HL-60 (cell line): ENCODE measurements around the gene ATP1A4.

Source experiments
- DNase-seq, 2 experiments: peaks; one replicate each; pipeline ENCODE4 v3.0.0-alpha.2; 2010 to 2020; ENCODE audit warnings: low read depth in 1 of 2, low spot score in 1 of 2
- H3K27ac ChIP-seq: fragments of 250-450 bp; sonication (Bioruptor Pico); replicated peaks from 2 replicates; pipeline ENCODE4 v1.5.1; 2020; ENCODE audit warnings: mild to moderate bottlenecking, moderate library complexity
- H3K27me3 ChIP-seq: fragments of 250-450 bp; sonication (Bioruptor Pico); 2 replicates; pipeline ENCODE4 v1.5.1; 2021; ENCODE audit warnings: mild to moderate bottlenecking, moderate library complexity; ENCODE audit not compliant: insufficient read depth, poor library complexity, severe bottlenecking
- H3K4me3 ChIP-seq: replicated peaks from 2 replicates; pipeline ENCODE4 v1.5.1; 2011; ENCODE audit warnings: mild to moderate bottlenecking, control low read depth, low read length; ENCODE audit not compliant: insufficient read depth
- GABPA ChIP-seq: IDR thresholded peaks from 2 replicates; pipeline ENCODE4 v1.6.1; 2012; ENCODE audit warnings: low read depth
- POLR2AphosphoS5 ChIP-seq: IDR thresholded peaks from 2 replicates; pipeline ENCODE4 v1.6.1; 2012; ENCODE audit warnings: low read depth
- REST ChIP-seq: IDR thresholded peaks from 2 replicates; pipeline ENCODE4 v1.6.1; 2012; ENCODE audit warnings: low read depth; ENCODE audit not compliant: insufficient replicate concordance
- SPI1 ChIP-seq: IDR thresholded peaks from 2 replicates; pipeline ENCODE4 v1.6.1; 2012; ENCODE audit warnings: low read depth, mild to moderate bottlenecking, borderline replicate concordance
- TF ChIP-seq, protein P1 (sequence below): IDR thresholded peaks from one replicate; pipeline ENCODE4 v1.5.1; 2011; ENCODE audit warnings: low read length, control low read depth, inconsistent platforms; ENCODE audit not compliant: insufficient read depth

The ATP1A4 gene

GRCh38 chr1:160157174-160157573 lies 5.8 kb downstream of the ATP1A4 start:
- DNase-seq = no peak
- Histone ChIP-seq H3K27ac (no peak overlapping the region), H3K4me3 (no peak overlapping the region), H3K27me3 (no peaks in the 10 kb centered on the region)
- TF ChIP-seq, protein P1, sequence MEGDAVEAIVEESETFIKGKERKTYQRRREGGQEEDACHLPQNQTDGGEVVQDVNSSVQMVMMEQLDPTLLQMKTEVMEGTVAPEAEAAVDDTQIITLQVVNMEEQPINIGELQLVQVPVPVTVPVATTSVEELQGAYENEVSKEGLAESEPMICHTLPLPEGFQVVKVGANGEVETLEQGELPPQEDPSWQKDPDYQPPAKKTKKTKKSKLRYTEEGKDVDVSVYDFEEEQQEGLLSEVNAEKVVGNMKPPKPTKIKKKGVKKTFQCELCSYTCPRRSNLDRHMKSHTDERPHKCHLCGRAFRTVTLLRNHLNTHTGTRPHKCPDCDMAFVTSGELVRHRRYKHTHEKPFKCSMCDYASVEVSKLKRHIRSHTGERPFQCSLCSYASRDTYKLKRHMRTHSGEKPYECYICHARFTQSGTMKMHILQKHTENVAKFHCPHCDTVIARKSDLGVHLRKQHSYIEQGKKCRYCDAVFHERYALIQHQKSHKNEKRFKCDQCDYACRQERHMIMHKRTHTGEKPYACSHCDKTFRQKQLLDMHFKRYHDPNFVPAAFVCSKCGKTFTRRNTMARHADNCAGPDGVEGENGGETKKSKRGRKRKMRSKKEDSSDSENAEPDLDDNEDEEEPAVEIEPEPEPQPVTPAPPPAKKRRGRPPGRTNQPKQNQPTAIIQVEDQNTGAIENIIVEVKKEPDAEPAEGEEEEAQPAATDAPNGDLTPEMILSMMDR = no peak
- TF ChIP-seq SPI1 = no peak
- no peak for TF ChIP-seq POLR2AphosphoS5
- TF ChIP-seq GABPA = no peak
- no peak for TF ChIP-seq REST

- Histone ChIP-seq H3K4me3 (no peak overlapping the region), H3K27ac (no peak overlapping the region), H3K27me3 (no peaks in the 10 kb centered on the region)
- TF ChIP-seq REST (no peak), POLR2AphosphoS5 (no peak), GABPA (no peak), SPI1 (no peak)
- TF ChIP-seq, protein P1 = no peak
- DNase-seq = no peak
Observed at GRCh38 chr1:160158031-160158430, 6.6 kb downstream of the ATP1A4 start.

DNA sequence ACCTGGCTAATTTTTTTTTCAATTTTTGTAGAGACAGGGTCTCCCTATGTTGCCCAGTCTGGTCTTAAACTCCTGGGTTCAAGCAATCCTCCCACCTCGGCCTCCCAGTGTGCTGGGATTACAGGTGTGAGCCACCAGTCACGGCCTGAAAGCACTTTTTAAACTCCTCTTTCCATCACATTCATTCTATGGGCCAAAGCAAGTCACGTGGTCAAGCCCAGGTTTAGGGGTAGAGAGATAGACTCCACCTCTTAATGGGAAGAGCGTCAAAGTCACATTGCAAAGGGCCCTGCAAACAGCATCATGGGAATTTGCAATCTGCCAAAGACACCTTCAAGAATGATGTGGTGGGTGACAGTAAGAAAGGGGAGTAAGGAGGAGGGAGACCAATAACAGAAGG lies 7.1 kb downstream of the ATP1A4 start:
- Histone ChIP-seq H3K4me3 (no peak overlapping the region), H3K27ac (no peak overlapping the region), H3K27me3 (no peaks in the 10 kb centered on the region)
- DNase-seq = no peak
- no peak for TF ChIP-seq GABPA
- TF ChIP-seq, protein P1 = no peak
- no peak for TF ChIP-seq SPI1
- TF ChIP-seq REST = no peak
- no peak for TF ChIP-seq POLR2AphosphoS5
